ENCODE data around the gene EVA1C.
"Not testable (repeated sequence)": the region's sequence is repeated elsewhere in the genome, so short reads cannot be mapped to it uniquely, and the experiment has no call there.

GRCh38 chr21:32450881-32451701, 38.6 kb downstream of the EVA1C start:
- TF ChIP-seq POLR2AphosphoS5, POLR2A, TAF1, SPI1 (IDR thresholded peaks at IDR 0.05; ENCODE audit: low read depth, low read length): not testable (repeated sequence)
